Measurements from ENCODE around the gene EPOP. TPM values are rescaled to one million over a fixed set of nuclear protein-coding genes. Genes with fewer than 3 reads are reported as not detected.

EPOP gene
- total RNA-seq, 2 donors from 2014 or later: 3.2 to 5.0 TPM

GRCh38 chr17:38719943-38720641 lies 45.3 kb upstream of the EPOP start:
- Mint-ChIP-seq H3K27ac (no peak overlapping the region), H3K4me1 (peaks cover 2% of the 10 kb centered on the region), H3K4me3 (peak overlapping the region; percentile 41), H3K36me3 (ENCODE audit: low read depth) (peaks cover 57% of the 10 kb centered on the region), H3K27me3 (ENCODE audit: insufficient read depth) (peaks cover 3% of the 10 kb centered on the region), H3K9me3 (no peaks in the 10 kb centered on the region)
- peak; percentile 96 for DNase-seq
- Histone ChIP-seq H3K27me3 (ENCODE audit: control insufficient read depth, insufficient read depth, low read length, poor library complexity, severe bottlenecking) (no peaks in the 10 kb centered on the region), H3K27ac (ENCODE audit: low read depth, low read length) (no peak overlapping the region), H3K36me3 (ENCODE audit: control insufficient read depth, insufficient read depth, low read length) (peaks cover 63% of the 10 kb centered on the region), H3K4me3 (ENCODE audit: low read length) (no peak overlapping the region), H3K9ac (ENCODE audit: extremely low read depth, low read length, poor library complexity, severe bottlenecking) (no peak overlapping the region), H3K9me3 (ENCODE audit: control insufficient read depth, low read length) (no peaks in the 10 kb centered on the region), H3K4me1 (ENCODE audit: control insufficient read depth, insufficient read depth, low read length) (no peaks in the 10 kb centered on the region)
- 71 to 80% methylated on average over 25 to 39 of the region's 39 CpGs for WGBS, 2 experiments (ENCODE audit: insufficient coverage in 1 of 2, insufficient read length in 1 of 2)
- TF ChIP-seq, protein P1, sequence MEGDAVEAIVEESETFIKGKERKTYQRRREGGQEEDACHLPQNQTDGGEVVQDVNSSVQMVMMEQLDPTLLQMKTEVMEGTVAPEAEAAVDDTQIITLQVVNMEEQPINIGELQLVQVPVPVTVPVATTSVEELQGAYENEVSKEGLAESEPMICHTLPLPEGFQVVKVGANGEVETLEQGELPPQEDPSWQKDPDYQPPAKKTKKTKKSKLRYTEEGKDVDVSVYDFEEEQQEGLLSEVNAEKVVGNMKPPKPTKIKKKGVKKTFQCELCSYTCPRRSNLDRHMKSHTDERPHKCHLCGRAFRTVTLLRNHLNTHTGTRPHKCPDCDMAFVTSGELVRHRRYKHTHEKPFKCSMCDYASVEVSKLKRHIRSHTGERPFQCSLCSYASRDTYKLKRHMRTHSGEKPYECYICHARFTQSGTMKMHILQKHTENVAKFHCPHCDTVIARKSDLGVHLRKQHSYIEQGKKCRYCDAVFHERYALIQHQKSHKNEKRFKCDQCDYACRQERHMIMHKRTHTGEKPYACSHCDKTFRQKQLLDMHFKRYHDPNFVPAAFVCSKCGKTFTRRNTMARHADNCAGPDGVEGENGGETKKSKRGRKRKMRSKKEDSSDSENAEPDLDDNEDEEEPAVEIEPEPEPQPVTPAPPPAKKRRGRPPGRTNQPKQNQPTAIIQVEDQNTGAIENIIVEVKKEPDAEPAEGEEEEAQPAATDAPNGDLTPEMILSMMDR (conservative IDR thresholded peaks at IDR 0.05): no peak

- TF ChIP-seq, protein P1 (conservative IDR thresholded peaks at IDR 0.05): no peak
- H3K27me3 ChIP-seq (ENCODE audit: control insufficient read depth, insufficient read depth, low read length, poor library complexity, severe bottlenecking): no peaks in the 10 kb centered on the region
- peak overlapping the region; percentile 39 for H3K4me3 ChIP-seq (ENCODE audit: low read length)
- Mint-ChIP-seq H3K4me1 (peaks cover 2% of the 10 kb centered on the region), H3K27me3 (ENCODE audit: insufficient read depth) (peaks cover 3% of the 10 kb centered on the region), H3K4me3 (peak overlapping the region; percentile 41), H3K27ac (no peak overlapping the region), H3K9me3 (no peaks in the 10 kb centered on the region), H3K36me3 (ENCODE audit: low read depth) (peaks cover 54% of the 10 kb centered on the region)
- DNase-seq: peak; percentile 87
- 67 to 90% methylated on average over 15 to 29 of the region's 29 CpGs for WGBS, 2 experiments (ENCODE audit: insufficient coverage in 1 of 2, insufficient read length in 1 of 2)
- H3K4me1 ChIP-seq (ENCODE audit: control insufficient read depth, insufficient read depth, low read length): no peaks in the 10 kb centered on the region
- no peak overlapping the region for H3K9ac ChIP-seq (ENCODE audit: extremely low read depth, low read length, poor library complexity, severe bottlenecking)
- no peaks in the 10 kb centered on the region for H3K9me3 ChIP-seq (ENCODE audit: control insufficient read depth, low read length)
- H3K36me3 ChIP-seq (ENCODE audit: control insufficient read depth, insufficient read depth, low read length): peaks cover 60% of the 10 kb centered on the region
- H3K27ac ChIP-seq (ENCODE audit: low read depth, low read length): no peak overlapping the region
Measured at GRCh38 chr17:38719289-38719942, 44.7 kb upstream of the EPOP start.

DNA sequence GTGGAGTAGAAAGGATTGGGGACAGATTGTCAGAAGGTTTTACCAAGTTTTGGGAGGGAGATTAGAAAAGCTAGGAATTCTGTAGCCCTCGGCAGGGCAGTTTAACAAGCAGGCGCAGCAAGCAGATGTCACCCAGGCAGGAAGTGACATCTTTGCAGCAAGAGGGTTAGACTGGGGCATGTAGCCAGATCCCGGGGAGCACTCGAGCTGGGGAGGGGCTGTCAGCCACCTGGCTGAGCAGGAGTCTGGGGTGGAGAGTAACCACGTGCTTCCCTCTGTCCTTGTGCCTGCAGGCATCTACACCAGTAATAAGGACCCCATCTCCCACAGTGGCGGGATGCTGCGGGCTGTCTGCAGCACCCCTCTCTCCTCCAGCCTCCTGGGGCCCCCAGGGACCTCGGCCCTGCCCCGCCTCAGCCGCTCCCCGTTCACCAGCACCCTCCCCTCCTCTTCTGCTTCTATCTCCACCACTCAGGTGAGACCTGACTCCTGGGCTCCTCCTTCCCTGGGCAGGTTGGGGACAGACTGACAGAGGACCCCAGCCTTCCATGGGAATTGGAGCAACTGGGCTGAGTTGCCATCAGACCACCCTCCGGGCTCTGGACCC lies 42.5 kb upstream of the EPOP start:
- no peaks in the 10 kb centered on the region for H3K27me3 ChIP-seq (ENCODE audit: control insufficient read depth, insufficient read depth, low read length, poor library complexity, severe bottlenecking)
- Mint-ChIP-seq H3K27ac (no peak overlapping the region), H3K4me1 (peaks cover 2% of the 10 kb centered on the region), H3K27me3 (ENCODE audit: insufficient read depth) (peaks cover 3% of the 10 kb centered on the region), H3K9me3 (no peaks in the 10 kb centered on the region), H3K4me3 (no peak overlapping the region), H3K36me3 (ENCODE audit: low read depth) (peaks cover 53% of the 10 kb centered on the region)
- no peak overlapping the region for H3K9ac ChIP-seq (ENCODE audit: extremely low read depth, low read length, poor library complexity, severe bottlenecking)
- H3K4me1 ChIP-seq (ENCODE audit: control insufficient read depth, insufficient read depth, low read length): no peaks in the 10 kb centered on the region
- peaks cover 66% of the 10 kb centered on the region for H3K36me3 ChIP-seq (ENCODE audit: control insufficient read depth, insufficient read depth, low read length)
- H3K4me3 ChIP-seq (ENCODE audit: low read length): no peak overlapping the region
- H3K9me3 ChIP-seq (ENCODE audit: control insufficient read depth, low read length): no peaks in the 10 kb centered on the region
- H3K27ac ChIP-seq (ENCODE audit: low read depth, low read length): no peak overlapping the region
- no peak for DNase-seq
- 83 to 94% methylated on average over 4 to 12 of the region's 12 CpGs for WGBS, 2 experiments (ENCODE audit: insufficient coverage in 1 of 2, insufficient read length in 1 of 2)
- TF ChIP-seq, protein P1 (conservative IDR thresholded peaks at IDR 0.05): no peak

Data from endodermal cell (in vitro differentiated cells).